HepG2 (cell line): Measurements from ENCODE around the gene SYT1.

Experiments
- CCAR2 ChIP-seq: fragments of 200-400 bp; formaldehyde crosslinking; optimal IDR thresholded peaks from 2 replicates; pipeline ENCODE3; 2018; ENCODE audit warnings: low read depth, mild to moderate bottlenecking, low read length, moderate library complexity
- CTCF ChIP-seq: sonication (generic); formaldehyde crosslinking; IDR thresholded peaks from 2 replicates; pipeline ENCODE4 v1.5.0; 2020; ENCODE audit warnings: mild to moderate bottlenecking, missing genetic modification reagents, moderate library complexity
- ELF3 ChIP-seq: IDR thresholded peaks from 2 replicates; pipeline ENCODE4 v1.6.1; 2016; ENCODE audit warnings: missing genetic modification reagents, missing compliant biosample characterization
- JUN ChIP-seq: sonication (generic); formaldehyde crosslinking; IDR thresholded peaks from 2 replicates; pipeline ENCODE4 v1.4.0; 2020; ENCODE audit warnings: mild to moderate bottlenecking, missing genetic modification reagents
- JUNB ChIP-seq: sonication (generic); formaldehyde crosslinking; IDR thresholded peaks from 2 replicates; pipeline ENCODE4 v1.8.0; 2022; ENCODE audit warnings: missing genetic modification reagents, mild to moderate bottlenecking, borderline replicate concordance
- NR2F1 ChIP-seq, 2 experiments: fragments of 450-650 bp in 1 of 2; formaldehyde crosslinking in 1 of 2; IDR thresholded peaks; 2 replicates each; pipeline versions ENCODE4 v1.5.0 to v1.6.1; 2016 to 2020; ENCODE audit warnings: mild to moderate bottlenecking in 1 of 2, missing compliant biosample characterization in 1 of 2, missing genetic modification reagents in 1 of 2, moderate library complexity in 1 of 2
- PATZ1 ChIP-seq: sonication (generic); formaldehyde crosslinking; IDR thresholded peaks from 2 replicates; pipeline ENCODE4 v1.4.0; 2020; ENCODE audit warnings: missing genetic modification reagents
- POLR2A ChIP-seq, 2 experiments: IDR thresholded peaks; 2 replicates each; pipeline ENCODE4 v1.6.1; 2011; ENCODE audit warnings: low read depth in 2 of 2, low read length in 2 of 2, mild to moderate bottlenecking in 1 of 2, moderate library complexity in 1 of 2; ENCODE audit not compliant: insufficient read depth in 1 of 2
- RXRA ChIP-seq: sonication (generic); formaldehyde crosslinking; IDR thresholded peaks from 2 replicates; pipeline ENCODE4 v1.5.1; 2020; ENCODE audit warnings: missing genetic modification reagents
- SMAD1 ChIP-seq: sonication (generic); formaldehyde crosslinking; IDR thresholded peaks from 2 replicates; pipeline ENCODE4 v1.4.0; 2020; ENCODE audit warnings: missing genetic modification reagents, low read depth, mild to moderate bottlenecking, borderline replicate concordance
- SNAPC4 ChIP-seq: sonication (generic); formaldehyde crosslinking; IDR thresholded peaks from 2 replicates; pipeline ENCODE4 v1.4.0; 2020; ENCODE audit warnings: mild to moderate bottlenecking, missing genetic modification reagents
- U2AF1 ChIP-seq: fragments of 200-400 bp; formaldehyde crosslinking; optimal IDR thresholded peaks from 2 replicates; pipeline ENCODE3; 2017; ENCODE audit warnings: mild to moderate bottlenecking, low read depth, low read length
- ZNF274 ChIP-seq: sonication (generic); formaldehyde crosslinking; IDR thresholded peaks from 2 replicates; pipeline ENCODE4 v1.5.1; 2020; ENCODE audit warnings: mild to moderate bottlenecking, missing genetic modification reagents
- TF ChIP-seq, protein P1 (sequence below): sonication (generic); formaldehyde crosslinking; IDR thresholded peaks from 2 replicates; pipeline ENCODE4 v1.4.0; 2020; ENCODE audit warnings: missing genetic modification reagents

DNA sequence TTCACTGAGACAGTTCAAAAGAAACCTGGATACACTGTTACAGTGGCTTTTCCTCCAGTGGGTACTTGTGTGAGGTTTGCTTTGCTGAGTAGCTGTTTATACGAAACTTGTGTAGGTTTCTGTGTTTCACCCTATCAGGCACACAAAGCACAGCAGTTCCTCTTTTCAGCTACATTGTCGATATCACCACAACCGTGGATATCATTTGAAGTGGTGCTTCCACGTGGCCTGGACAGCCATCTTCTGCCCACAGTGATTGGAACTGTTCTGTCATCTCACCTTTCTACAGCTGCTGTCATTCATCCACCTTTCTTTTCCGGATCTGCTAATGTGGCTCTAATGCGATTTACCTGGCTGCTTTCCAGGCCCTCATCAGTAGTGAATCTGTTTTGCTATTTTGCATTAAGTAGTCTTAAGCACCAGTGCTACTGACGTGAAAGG lies 368.8 kb downstream of the SYT1 start:
- TF ChIP-seq SNAPC4 (CRISPR knock-in tag) (no peak), POLR2A (IDR thresholded peaks at IDR 0.05; ENCODE audit: insufficient read depth in 1 of 2, low read depth in 2 of 2, low read length in 2 of 2) (no peak), JUN (CRISPR knock-in tag) (no peak), NR2F1 (CRISPR knock-in tag; IDR thresholded peaks at IDR 0.05) (no peak), SMAD1 (no peak), ZNF274 (no peak), CTCF (CRISPR knock-in tag) (no peak), ELF3 (CRISPR knock-in tag) (no peak), CCAR2 (no peak), PATZ1 (CRISPR knock-in tag) (no peak), JUNB (CRISPR knock-in tag) (no peak), U2AF1 (no peak), RXRA (no peak)
- TF ChIP-seq, protein P1, sequence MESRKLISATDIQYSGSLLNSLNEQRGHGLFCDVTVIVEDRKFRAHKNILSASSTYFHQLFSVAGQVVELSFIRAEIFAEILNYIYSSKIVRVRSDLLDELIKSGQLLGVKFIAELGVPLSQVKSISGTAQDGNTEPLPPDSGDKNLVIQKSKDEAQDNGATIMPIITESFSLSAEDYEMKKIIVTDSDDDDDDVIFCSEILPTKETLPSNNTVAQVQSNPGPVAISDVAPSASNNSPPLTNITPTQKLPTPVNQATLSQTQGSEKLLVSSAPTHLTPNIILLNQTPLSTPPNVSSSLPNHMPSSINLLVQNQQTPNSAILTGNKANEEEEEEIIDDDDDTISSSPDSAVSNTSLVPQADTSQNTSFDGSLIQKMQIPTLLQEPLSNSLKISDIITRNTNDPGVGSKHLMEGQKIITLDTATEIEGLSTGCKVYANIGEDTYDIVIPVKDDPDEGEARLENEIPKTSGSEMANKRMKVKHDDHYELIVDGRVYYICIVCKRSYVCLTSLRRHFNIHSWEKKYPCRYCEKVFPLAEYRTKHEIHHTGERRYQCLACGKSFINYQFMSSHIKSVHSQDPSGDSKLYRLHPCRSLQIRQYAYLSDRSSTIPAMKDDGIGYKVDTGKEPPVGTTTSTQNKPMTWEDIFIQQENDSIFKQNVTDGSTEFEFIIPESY (CRISPR knock-in tag): no peak
